Ramos (cell line): ENCODE results near the gene BRD7.

Experiments used
- in situ Hi-C: fragments of 300-500 bp; cut with MboI; formaldehyde crosslinking; loops from one replicate; pipeline ENCODE4 v1.14.3; 2022; ENCODE audit warnings: low sequenced_read_pairs; ENCODE audit not compliant: unreplicated experiment

Gene BRD7

DNA sequence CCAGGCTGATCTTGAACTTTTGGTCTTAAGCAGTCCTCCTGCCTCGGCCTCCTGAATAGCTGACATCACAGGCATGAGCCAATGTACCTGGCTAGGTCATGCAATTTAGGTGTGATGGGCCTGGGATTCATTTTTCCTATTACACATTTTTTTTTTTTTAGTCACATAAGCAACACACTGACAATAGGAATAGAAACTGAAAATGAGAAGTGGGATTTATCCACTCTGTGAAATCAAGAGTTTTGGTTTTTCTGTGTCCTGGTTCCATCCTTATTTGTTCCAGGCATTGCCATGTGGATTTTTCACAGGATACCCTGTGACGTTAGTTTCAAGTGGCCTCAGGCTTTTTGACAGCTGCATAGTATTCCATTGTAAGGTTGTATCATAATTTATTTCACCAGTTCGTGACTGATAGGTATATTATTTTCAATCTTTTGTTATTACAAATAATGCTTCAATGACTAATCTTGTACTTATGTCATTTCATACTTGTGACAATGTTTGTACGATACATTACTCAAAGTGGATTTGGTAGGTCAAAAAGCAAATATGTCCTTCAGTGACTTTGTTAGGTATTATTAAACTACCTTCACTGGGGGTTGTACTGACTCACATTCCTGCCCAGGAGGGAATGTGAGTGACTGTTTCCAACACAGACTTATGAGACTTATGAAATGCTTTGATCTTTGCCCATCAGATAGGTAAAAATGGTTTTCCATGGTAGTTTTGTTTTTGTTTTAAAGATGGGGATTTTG, 91.8 kb downstream of the BRD7 start:
- in situ Hi-C loops = no loop called here

DNA sequence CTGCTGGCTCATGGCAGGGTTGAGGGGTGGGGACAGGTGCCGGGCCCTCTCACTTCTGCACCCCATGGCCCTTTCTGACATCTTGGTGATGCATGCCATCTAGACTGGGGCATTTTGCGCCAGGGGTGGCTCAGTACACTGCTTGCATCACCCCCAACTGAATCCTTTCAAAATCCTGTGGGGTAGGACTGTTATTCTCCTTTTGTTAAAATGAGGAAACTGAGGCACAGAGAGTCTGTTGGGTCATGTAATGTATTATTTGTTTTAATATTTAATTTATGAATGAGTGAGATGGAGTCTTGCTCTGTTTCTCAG, 92.5 kb downstream of the BRD7 start:
- in situ Hi-C loops = no loop called here

DNA sequence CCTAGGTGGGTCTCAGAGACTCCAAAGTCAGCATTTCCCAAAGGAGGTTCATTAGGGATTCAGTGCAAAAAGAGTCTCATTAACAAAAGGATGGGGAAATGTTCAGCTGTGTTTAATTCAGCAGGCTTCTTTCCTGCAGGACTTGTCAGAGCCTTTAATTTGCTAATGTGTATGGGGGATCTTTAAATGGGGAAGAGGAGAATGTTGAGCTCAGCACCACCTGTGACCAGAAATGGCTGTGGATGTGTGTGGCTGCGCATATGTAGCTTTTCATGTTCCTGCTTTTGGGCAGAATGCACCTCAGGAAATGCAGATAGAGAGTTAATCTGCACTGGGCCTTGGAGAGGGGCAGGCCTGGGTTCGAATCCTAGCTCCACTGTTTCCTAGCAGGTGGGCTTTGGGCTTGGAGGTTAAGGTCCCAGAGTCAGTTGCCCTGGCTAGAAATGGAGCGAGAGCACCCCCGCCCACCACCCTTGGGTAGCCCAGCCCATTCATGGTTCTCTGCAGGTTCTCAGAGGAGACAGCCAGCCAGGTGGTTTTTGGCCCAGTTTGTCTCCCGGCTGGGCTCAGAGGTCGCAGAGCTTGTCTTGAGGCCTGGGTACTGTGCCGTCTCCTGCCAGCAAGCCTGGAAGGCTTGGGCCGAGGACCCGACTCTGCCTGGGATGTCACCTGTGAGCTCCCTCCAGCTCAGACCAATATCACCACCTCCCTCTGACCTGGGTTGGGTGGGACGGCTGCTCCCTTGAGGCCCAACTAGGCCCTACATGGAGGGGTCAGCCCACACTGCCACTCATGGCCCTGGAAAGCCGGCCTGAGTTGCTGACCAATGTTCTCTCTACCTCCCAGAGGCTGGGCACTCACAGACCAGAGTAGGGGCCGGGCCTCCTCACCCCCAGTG, 93.1 kb downstream of the BRD7 start:
- in situ Hi-C loops = no loop called here

DNA sequence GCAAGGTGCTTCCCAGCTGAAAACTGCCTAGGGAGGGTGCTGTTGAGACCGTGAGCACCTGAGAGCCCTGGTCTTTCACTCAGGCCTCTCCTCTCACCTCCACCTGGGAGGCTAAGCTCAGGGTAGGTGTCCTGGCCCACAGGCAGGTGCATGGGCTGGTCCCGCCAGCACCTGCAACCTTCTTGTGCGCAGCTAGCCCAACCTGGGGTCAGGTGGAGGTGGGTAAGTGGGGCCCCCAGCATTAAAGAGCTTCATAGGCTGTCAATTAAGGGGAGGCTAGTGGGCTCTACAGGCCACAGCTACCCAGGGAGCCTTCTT, 93.7 kb downstream of the BRD7 start:
- in situ Hi-C loops = no loop called here

DNA sequence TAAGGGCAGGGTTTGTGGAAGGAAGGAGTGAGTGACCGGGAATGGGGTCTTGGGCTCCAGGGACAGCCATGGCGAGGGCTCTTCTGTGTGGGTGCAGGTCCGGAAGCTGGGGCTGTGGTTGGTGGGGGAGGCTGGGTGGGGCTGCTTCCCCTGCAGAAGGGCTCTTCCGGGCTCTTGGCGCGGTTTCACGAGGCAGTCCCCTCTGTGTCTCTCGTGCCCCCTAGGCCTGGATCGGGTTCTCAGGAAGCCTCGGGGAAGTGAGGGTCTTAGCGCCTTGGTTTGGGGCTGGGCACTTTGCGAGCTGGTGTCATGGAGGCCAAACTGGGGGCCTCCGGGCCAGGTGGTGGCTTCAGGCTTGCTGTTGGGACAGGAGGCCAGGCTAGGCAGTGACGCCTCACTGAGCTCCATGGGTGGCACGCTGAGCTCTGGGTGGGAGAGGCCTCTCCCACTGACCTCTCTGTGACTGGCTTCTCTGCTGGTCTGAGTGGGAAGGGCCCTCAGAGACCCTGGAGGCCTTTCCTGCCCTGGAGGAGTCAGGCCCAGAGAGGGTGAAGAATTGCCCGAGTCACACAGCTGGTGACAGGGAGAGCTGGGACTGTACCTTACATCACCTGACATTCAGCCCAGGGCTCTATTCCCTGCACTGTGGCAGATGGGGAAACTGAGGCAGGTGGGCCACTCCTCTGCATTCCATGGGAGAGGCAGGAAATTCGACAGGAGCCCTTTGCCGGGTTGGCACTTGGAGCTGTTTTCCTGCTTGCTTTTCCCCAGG, 94.3 kb downstream of the BRD7 start:
- in situ Hi-C loops = no loop called here

DNA sequence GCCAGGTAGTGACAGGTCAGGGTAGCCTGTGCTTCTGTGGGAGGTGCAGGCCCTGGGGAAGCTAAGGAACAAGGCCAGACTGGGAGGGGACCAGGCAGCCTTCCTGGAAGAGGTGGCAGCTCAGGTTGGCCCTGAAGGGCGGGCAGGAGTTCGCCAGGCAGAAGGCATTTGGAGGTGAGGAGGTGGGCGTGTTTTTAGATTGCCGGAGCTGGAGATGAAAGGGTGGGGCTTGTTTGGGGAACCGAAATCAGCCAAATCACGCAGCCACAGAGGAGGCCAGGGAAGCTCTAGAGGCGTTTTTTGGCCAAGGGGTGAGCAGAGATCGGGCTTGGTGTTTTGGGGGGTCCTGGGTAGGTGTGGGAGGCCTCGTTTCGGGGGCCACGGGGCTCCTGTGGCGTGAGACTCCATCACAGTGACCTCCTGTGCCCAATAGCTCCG, 94.9 kb downstream of the BRD7 start:
- in situ Hi-C loops = no loop called here

DNA sequence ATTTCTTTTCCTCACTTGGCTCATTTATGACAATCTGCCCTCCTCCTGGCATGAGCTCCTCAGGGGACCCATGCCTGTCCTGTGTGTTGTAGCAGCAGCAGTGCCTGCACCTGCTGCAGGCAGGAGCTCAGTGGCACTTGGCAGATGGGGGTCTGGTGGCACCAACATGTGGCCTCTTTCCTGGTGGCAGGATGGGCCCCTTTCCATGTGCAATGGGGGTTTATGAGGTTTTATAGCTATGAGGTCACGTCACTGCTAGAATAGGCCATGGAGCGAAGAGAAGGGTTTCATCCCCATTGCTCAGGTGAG, 95.5 kb downstream of the BRD7 start:
- in situ Hi-C loops = no loop called here

DNA sequence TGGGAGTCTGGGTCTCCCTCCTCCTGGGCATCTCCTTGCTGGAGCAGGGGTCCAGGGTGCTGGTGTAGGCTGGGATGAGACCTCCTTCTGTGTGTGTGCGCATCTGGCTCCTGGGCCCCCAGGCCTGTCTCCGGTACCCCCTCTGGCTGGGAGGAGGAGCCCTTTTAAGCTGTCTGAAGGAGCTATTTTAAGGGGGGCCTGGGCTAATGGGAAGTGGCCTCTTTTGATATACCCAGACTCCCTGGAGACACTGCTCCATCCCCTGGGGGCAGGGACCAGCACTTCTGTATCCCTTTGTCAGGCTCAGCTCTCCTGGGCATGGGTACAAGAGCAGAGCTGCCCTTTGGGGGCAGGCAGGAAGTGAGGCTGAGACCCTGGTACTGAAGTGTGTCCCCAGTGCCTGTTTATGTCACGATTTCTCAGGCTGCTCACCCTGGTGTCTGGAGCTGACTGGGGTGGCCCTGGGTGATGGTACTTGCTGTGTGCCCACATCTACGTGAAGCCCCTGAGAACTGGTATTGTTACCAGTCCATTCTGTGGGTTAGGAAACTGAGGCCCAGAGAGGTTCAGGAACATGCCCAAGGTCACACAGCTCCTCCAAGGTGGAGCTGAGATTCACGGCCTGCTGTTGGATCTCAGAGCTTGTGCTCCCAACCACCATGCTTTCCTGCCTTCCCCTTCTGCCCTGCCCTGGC, 96.0 kb downstream of the BRD7 start:
- in situ Hi-C loops = no loop called here

DNA sequence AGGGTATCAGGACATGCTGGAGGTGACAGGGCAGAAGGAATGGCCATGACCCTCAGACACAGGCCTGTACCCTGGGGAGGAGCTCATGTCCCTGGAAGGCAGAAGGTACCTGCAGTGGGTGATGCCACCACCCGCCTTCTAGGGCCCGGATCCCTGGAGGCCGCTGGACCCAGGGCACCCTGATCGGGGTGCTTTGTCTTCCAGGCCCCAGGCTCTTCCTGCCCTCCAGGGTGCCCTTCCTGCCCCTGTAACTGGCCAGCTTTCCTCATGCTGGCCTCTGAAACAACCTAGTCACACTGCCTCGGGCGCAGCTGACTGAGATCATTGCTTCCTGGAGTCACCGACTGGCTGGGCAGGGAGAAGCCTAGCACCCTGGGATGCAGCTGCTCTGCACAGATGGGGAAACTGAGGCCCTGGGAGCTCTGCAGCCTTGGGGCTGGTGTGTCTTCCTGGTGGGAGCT, 96.6 kb downstream of the BRD7 start:
- in situ Hi-C loops = no loop called here

DNA sequence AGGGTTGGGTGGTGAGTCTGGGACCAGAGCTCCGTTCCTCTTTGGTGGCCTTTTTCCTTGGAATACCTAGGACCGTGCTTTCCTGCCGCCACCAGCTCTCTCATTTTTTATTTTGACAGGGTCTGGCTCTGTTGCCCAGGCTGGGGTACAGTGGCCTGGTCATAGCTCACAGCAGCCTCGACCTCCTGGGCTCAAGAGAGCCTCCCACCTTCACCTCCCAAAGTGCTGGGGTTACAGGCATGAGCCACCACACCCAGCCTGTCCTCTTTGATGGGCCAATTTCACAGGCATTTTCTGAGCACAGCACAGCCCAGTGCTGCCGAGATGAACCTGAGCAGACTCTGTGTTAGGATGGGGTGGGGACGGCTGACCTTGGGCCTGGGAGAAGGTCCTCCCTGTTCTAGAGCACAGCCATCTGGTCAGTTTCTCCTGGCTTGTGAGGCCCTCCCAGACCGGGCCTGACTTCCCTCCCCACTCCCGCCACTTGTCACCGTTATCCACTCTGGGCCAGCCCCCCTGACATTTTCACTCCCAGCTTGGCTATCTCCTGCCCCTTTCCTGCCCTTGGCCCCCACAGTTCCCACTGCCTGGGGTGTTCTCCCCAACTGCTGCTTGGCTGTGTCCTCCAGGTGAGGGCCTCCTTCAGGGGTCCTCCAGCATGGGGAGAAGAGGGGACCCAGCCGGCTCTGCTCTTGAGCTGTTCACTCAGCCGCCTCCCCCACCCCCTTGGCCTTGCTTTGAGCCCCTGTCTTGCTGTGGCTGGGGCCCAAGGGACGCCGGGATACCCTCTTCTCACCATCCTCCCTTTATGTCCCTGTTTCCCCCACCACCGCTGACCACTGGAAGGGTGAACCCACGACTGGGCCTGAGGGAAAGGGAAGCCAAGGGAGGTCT, 97.4 kb downstream of the BRD7 start:
- in situ Hi-C loops = no loop called here

DNA sequence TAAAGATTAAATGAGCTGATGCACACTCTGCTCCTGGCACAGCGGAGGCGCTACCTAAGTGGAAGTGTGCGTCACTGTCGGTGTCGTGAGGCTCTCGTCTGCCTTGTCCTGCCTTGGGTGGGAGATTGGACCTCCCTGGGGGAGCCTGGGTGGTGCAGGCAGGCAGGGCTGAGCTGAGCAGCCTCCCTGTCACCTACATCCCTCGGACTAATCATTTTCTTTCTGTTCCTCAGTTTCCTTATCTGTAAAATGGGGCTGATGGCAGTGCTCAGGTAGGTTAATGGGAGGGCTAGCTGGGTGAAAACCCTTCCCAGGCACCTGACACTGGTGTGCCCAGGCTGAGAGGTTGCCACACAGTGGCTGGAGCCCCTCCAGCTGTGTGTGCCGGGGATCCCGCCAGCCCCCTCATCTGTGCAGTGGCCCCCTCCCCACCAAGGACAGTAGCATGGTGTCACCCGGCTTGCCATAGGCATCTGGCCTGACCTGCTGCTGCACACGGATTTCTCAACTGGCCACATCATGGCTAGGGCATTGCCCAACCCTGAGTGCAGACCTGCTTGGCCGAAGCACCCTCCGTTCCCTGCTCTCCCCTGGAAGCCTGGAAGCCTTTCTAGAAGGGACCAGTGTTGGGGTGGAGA, 98.2 kb downstream of the BRD7 start:
- in situ Hi-C loops = no loop called here

DNA sequence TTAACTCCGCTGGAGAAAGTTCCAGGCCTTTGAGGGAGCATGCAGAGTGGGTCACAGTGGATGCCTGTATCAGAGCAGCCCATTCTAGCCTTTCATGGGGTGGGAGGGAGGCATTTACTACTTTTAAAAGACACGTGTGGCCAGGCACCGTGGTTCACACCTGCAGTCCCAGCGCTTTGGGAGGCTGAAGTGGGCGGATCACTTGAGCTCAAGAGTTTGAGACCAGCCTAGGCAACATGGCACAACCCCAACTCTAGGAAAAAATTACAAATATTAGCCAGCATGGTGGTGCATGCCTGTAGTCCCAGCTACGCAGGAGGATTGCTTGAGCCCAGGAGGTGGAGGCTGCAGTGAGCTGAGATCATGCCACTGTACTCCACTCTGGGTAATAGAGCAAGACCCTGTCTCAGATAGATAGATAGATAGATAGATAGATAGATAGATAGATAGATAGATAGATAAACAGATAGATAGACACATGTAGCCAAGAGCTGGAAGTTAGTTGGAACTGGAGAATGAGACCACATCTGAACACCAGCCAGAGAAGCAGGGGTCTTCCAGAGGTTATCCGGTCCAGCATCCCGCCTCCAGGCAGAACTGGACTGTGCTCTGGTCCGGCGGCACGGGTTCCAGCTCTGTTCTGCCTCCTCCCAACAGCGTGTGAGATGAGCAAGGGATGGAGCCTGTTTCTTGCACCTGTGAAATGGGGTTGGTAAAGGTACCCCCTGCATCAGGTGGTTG, 98.8 kb downstream of the BRD7 start:
- in situ Hi-C loops = no loop called here

DNA sequence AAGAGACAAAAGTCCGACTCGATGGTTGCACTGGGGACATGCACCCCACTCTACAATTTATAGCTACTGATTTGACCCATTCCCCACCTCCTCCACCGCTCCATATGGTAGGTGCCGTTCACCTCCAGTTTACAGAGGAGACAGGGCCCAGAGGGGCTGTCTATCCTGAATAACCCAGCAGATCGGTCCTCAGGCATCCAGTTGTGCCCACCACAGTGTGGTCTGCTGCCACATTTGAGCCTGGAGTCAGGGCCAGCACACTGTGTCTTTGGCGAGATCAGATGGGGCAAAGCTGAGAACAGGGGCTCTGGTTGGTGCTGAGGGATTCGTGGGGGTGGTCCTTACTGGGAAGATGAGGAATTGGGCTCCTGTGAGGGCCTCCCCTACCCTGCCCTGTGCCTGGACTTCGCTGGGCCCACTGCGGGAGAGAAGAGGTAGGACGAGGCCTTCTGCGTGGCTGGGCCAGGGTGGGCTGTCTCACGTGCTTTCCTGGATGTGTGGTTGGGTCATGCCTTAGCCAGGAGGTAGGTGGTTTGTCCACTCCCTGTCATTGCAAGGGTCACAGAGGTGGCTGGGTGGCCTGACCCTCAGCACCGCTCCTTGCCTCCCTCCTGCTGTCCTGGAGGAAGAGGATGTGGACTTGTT, 99.6 kb downstream of the BRD7 start:
- in situ Hi-C loops = no loop called here

DNA sequence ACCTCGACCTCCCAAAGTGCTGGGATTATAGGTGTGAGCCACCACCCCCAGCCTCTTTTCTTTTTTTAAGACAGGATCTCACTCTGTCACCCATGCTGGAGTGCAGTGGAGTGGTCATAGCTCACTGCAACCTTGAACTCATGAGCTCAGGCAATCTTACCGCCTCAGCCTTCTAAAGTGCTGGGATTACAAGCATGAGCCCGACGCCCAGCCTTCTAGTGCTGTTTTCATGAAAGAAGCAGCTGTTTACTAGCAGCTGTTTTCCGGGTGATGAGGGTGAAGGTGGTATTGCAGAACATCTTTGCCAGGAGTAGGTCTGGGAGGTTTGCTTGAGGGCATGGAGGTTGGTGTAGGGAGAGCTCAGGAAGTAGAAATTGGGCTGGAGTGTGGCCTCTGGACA, 100.4 kb downstream of the BRD7 start:
- in situ Hi-C loops = no loop called here

DNA sequence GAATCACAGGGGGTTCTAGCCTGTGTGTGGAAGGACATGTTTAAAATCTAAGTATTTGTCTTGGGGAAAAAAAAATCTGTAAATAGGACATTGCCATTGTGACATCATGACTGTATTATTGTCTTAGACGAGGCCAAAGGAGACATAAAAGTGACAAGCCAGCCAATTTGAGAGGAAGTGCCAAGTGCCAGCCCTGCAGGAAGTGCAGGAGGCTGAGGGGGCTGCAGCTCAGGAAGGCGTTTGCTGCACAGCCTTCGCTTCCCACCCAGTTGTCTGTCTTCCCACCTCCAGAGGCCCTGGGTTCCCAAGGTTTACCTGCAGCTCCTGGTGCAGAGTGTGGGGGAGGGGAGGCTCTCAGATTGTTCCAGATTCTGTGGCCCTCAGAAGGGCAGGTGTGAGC, 101.1 kb downstream of the BRD7 start:
- in situ Hi-C loops = no loop called here

DNA sequence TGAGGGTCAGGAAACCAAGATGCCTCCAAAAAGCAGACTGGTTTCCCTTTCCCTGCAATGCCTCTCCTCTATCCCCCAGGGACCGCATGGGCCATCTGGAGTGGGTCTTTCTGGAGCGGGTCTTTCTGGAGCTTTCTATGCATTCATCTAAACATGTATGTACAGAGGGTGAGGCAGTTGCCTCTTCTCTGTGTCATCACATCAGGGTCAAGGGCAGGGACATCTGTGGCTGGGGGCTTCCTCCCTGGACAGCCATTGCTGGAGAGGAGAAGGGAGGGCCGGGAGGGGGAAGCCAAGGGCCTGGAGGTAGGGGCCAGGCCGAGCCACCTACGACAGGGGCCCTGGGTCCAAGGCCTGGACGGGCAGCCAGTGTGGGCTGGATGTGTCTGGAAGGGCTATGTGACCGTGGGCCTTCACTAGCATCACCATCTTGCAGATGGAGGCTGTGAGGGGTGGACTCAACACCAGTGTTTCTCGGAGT, 101.6 kb downstream of the BRD7 start:
- in situ Hi-C loops = no loop called here

DNA sequence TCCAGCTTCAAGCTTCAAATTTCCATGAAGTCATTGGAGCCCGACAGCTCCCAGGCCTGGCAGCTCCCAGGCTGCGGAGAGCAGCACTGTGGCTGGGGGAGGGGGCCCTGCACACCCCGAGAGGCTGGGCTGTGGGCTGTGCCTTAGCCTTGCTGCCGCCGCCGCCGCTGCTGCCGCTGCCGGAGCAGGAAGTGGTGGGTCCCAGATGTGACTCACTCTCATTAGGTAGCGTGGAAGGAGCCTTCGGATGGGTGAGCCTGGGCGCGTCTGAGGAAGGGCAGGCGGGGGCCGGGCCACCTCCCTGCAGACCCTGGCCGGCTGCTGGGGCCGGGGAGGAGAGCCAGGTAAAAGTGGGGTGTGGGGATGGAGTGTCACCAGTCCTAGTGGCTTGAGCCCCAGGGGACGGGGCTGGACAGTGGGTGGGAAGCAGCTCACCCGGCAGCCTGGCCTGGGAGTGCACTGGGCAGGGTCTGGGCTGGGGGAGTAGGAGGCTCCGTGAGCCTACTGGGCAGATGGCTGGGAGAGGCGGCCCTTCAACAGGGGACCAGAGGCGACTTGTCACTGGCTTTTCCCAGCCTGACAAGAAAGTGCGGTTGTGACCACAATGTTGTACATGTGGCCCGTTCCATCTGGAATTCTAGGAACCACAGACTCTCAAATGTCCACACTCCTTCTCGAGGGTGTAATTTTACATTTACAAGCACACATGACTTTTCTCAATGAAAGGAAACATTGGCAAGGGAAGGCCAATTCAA, 102.3 kb downstream of the BRD7 start, which contains the start of gene ADCY7:
Gene ADCY7, plus strand, starts transcription at position 215 of the 755 bp plus-strand sequence. CDS start 21,629 bp downstream, outside the sequence.
- in situ Hi-C loops = no loop called here
